A673 (cell line): ENCODE measurements around the gene SMURF1.

Source experiments
- EZH2 ChIP-seq: fragments of 200-600 bp; sonication (generic); IDR thresholded peaks from 2 replicates; pipeline ENCODE4 v1.6.1; 2017; ENCODE audit warnings: borderline replicate concordance, low read depth, mild to moderate bottlenecking, mixed read lengths, antibody characterized with exemption, low read length; ENCODE audit not compliant: poor library complexity, severe bottlenecking
- TF ChIP-seq, protein P1 (sequence below): fragments of 300-800, 200-600 bp; sonication (generic); conservative IDR thresholded peaks from 2 replicates; pipeline ENCODE4 v1.5.1; 2017; ENCODE audit warnings: low read depth, mild to moderate bottlenecking, antibody characterized with exemption, low read length, moderate library complexity, mixed read lengths

GRCh38 chr7:99131290-99131689 lies 12.6 kb downstream of the SMURF1 start:
- TF ChIP-seq, protein P1, sequence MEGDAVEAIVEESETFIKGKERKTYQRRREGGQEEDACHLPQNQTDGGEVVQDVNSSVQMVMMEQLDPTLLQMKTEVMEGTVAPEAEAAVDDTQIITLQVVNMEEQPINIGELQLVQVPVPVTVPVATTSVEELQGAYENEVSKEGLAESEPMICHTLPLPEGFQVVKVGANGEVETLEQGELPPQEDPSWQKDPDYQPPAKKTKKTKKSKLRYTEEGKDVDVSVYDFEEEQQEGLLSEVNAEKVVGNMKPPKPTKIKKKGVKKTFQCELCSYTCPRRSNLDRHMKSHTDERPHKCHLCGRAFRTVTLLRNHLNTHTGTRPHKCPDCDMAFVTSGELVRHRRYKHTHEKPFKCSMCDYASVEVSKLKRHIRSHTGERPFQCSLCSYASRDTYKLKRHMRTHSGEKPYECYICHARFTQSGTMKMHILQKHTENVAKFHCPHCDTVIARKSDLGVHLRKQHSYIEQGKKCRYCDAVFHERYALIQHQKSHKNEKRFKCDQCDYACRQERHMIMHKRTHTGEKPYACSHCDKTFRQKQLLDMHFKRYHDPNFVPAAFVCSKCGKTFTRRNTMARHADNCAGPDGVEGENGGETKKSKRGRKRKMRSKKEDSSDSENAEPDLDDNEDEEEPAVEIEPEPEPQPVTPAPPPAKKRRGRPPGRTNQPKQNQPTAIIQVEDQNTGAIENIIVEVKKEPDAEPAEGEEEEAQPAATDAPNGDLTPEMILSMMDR = no peak
- TF ChIP-seq EZH2 = no peak
